ENCODE data around the gene TARS1.

The TARS1 gene

DNA sequence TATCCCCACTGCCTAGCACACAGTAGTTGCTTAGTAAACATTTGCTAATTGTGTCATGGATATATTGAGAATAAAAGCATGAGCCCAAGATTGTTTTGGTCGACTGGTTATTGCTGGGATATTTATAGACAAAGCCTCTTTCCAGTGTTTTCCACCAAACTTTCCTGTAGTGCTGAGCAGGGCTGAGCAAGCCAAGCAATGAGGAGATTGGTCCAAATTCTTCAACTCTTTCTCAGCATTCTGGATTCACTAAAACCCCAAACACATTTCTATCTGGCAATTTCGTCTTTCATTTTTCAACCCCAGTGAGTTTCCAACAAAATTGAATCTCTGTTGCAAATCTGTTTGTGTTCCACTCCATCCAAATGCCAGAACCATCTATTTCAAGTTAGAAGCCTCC, 31.9 kb upstream of the TARS1 start:
- no peak for DNase-seq
- TF ChIP-seq, protein P1, sequence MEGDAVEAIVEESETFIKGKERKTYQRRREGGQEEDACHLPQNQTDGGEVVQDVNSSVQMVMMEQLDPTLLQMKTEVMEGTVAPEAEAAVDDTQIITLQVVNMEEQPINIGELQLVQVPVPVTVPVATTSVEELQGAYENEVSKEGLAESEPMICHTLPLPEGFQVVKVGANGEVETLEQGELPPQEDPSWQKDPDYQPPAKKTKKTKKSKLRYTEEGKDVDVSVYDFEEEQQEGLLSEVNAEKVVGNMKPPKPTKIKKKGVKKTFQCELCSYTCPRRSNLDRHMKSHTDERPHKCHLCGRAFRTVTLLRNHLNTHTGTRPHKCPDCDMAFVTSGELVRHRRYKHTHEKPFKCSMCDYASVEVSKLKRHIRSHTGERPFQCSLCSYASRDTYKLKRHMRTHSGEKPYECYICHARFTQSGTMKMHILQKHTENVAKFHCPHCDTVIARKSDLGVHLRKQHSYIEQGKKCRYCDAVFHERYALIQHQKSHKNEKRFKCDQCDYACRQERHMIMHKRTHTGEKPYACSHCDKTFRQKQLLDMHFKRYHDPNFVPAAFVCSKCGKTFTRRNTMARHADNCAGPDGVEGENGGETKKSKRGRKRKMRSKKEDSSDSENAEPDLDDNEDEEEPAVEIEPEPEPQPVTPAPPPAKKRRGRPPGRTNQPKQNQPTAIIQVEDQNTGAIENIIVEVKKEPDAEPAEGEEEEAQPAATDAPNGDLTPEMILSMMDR (IDR thresholded peaks at IDR 0.05; ENCODE audit: low read depth, low read length) = no peak
- Histone ChIP-seq H3K9me3 (ENCODE audit: severe bottlenecking) (no peaks in the 10 kb centered on the region), H3K36me3 (no peaks in the 10 kb centered on the region), H3K27ac (no peak overlapping the region), H3K27me3 (ENCODE audit: insufficient read depth, low read depth, severe bottlenecking) (peaks cover 53% of the 10 kb centered on the region), H3K4me3 (ENCODE audit: low read depth, low read length) (no peak overlapping the region)

DNA sequence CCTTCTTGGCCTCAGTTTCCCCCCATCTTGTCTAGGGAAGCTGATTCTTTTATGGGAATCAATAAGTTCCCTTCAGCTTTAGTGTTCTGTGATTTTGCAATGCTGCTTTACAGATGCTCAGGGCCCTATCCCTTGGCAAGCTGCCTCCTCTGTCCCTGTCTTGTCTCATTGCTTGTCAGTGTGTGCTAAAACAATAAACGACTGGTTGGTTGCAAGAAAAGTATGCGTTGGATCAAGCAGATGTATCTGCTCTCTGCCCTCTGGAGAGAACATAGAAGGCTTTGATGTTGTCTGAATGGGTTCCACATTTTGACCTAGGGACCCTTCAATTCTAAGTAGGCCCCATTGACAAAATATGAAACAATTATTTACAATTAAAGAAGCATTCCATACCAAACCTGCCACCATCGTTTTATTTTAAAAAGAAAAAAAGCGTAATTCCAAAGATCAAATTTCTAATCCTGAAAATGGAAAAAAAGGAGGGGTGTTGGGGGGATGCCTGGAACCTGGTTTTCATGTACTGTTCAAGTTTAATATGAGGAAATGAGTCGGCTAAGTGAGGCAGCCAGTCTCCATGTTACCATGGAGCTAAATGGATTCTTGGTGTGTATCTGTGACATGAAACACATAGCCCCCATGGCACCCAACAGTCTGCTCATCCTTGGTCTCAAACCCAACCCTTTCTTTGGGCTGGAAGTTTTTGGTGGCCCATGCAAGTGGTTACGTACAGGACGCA, 31.2 kb upstream of the TARS1 start:
- peaks cover 61% of the 10 kb centered on the region for H3K27me3 ChIP-seq (ENCODE audit: insufficient read depth, low read depth, severe bottlenecking)
- TF ChIP-seq, protein P1 (IDR thresholded peaks at IDR 0.05; ENCODE audit: low read depth, low read length) = no peak
- H3K36me3 ChIP-seq = no peaks in the 10 kb centered on the region
- H3K27ac ChIP-seq = no peak overlapping the region
- H3K4me3 ChIP-seq (ENCODE audit: low read depth, low read length) = no peak overlapping the region
- DNase-seq = no peak
- no peaks in the 10 kb centered on the region for H3K9me3 ChIP-seq (ENCODE audit: severe bottlenecking)

DNA sequence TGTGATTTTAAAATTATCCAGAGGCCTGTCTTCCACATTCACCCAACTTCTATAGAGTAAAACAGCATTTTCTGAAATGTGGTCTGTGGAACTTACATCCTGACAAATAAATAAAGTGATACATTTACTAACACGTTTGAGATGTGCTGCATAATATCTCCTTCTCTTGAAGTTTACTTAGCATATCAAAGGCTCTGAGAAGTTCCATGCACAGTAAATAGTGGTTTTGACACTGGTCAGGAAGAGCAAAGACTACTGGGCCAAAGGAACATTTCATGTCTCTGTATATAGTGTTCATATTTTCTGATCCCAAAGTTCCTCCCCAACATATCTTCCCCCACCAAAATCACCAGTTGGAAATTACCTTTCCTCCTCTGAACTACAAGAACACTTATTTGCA, 30.5 kb upstream of the TARS1 start:
- TF ChIP-seq, protein P1 (IDR thresholded peaks at IDR 0.05; ENCODE audit: low read depth, low read length) = no peak

DNA sequence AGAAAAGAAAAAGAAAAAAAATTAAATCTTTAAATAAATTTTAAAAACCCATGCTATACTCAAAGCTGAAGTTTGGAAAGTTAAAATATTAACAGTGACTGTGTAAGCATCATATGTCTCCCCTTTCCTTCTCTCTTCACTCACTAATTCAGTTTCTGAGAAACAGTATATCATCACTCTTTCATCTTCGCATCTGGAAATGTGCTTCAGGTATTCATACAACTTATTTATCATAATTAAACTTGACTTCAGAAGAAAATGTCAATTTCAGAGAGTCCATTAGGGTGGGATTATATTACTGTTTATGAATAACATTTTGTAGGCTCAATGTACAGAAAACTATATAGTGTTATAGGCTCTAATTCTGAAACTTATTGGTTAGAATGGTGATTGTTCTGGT, 29.3 kb upstream of the TARS1 start:
- TF ChIP-seq, protein P1 (IDR thresholded peaks at IDR 0.05; ENCODE audit: low read depth, low read length) = no peak
- peaks cover 68% of the 10 kb centered on the region for H3K27me3 ChIP-seq (ENCODE audit: insufficient read depth, low read depth, severe bottlenecking)
- H3K36me3 ChIP-seq = no peaks in the 10 kb centered on the region
- DNase-seq = no peak
- H3K27ac ChIP-seq = no peak overlapping the region
- H3K9me3 ChIP-seq (ENCODE audit: severe bottlenecking) = no peaks in the 10 kb centered on the region
- no peak overlapping the region for H3K4me3 ChIP-seq (ENCODE audit: low read depth, low read length)

More for the DNA sequence above, 30.5 kb upstream of the TARS1 start:
- Histone ChIP-seq H3K9me3 (ENCODE audit: severe bottlenecking) (no peaks in the 10 kb centered on the region), H3K4me3 (ENCODE audit: low read depth, low read length) (no peak overlapping the region), H3K36me3 (no peaks in the 10 kb centered on the region), H3K27me3 (ENCODE audit: insufficient read depth, low read depth, severe bottlenecking) (peaks cover 66% of the 10 kb centered on the region), H3K27ac (no peak overlapping the region)
- no peak for DNase-seq

DNA sequence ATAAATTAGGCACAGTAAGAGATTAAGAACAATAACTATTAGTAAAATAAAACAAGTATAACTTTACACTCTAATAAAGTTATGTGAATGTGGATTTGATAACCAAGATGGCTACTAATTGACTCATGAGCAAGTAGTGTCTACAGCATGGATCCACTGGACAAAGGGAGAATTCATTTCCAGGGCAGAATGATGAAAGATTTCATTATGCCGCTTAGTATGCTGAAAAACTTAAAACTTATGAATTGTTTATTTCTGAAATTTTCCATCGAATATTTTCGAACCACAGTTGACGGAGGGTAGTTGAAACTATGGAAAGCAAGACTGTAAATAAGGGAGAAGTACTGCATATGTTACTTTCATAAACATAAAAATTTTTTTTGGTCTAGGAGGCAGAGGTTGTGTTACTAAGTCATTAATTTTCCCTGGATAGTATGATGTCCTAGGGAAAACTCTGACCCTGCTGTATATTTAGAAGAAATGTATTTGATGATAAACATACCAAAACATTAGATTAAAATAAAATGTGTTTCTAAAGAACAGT, 24.9 kb upstream of the TARS1 start:
- H3K27me3 ChIP-seq (ENCODE audit: insufficient read depth, low read depth, severe bottlenecking) = peaks cover 88% of the 10 kb centered on the region
- H3K27ac ChIP-seq = no peak overlapping the region
- TF ChIP-seq, protein P1 (IDR thresholded peaks at IDR 0.05; ENCODE audit: low read depth, low read length) = no peak
- no peak for DNase-seq
- no peak overlapping the region for H3K4me3 ChIP-seq (ENCODE audit: low read depth, low read length)
- H3K36me3 ChIP-seq = no peaks in the 10 kb centered on the region
- no peaks in the 10 kb centered on the region for H3K9me3 ChIP-seq (ENCODE audit: severe bottlenecking)
